ENCODE data around the gene ARRDC3.
"Not testable (repeated sequence)": the region's sequence is repeated elsewhere in the genome, so short reads cannot be mapped to it uniquely, and the experiment has no call there.

ARRDC3 gene

GRCh38 chr5:91361055-91361701 is 21.9 kb downstream of the ARRDC3 start:
- FAIRE-seq = no peak
- peak; percentile 20 for DNase-seq (ENCODE audit: low spot score)

- FAIRE-seq (no peak), DNase-seq (ENCODE audit: low spot score) (no peak)
Observed at GRCh38 chr5:91359962-91360609, 23.0 kb downstream of the ARRDC3 start.

- FAIRE-seq = no peak
- no peak for DNase-seq (ENCODE audit: low spot score)
Observed at GRCh38 chr5:91357806-91358205, 25.3 kb downstream of the ARRDC3 start.

- DNase-seq (ENCODE audit: low spot score) = no peak
- no peak for FAIRE-seq
Observed at GRCh38 chr5:91357012-91357634, 26.0 kb downstream of the ARRDC3 start.

GRCh38 chr5:91354867-91355266 is 28.2 kb downstream of the ARRDC3 start:
- DNase-seq (ENCODE audit: low spot score); FAIRE-seq: not testable (repeated sequence)

- FAIRE-seq (no peak), DNase-seq (ENCODE audit: low spot score) (no peak)
Observed at GRCh38 chr5:91352831-91353695, 30.1 kb downstream of the ARRDC3 start.

GRCh38 chr5:91345461-91345860 is 37.7 kb downstream of the ARRDC3 start:
- FAIRE-seq (no peak), DNase-seq (ENCODE audit: low spot score) (no peak)

GRCh38 chr5:91344661-91345200 is 38.4 kb downstream of the ARRDC3 start:
- FAIRE-seq = not testable (repeated sequence)

GRCh38 chr5:91343916-91344315 is 39.2 kb downstream of the ARRDC3 start:
- FAIRE-seq (no peak), DNase-seq (ENCODE audit: low spot score) (no peak)

More at GRCh38 chr5:91344661-91345200, 38.4 kb downstream of the ARRDC3 start:
- not testable (repeated sequence) for DNase-seq (ENCODE audit: low spot score)

- DNase-seq (ENCODE audit: low spot score) = not testable (repeated sequence)
Observed at GRCh38 chr5:91342931-91343330, 40.2 kb downstream of the ARRDC3 start.

GRCh38 chr5:91341154-91341553 is 42.0 kb downstream of the ARRDC3 start:
- FAIRE-seq (no peak), DNase-seq (ENCODE audit: low spot score) (no peak)

More at GRCh38 chr5:91342931-91343330, 40.2 kb downstream of the ARRDC3 start:
- not testable (repeated sequence) for FAIRE-seq

- DNase-seq (ENCODE audit: low spot score) (no peak), FAIRE-seq (no peak)
Observed at GRCh38 chr5:91340532-91340931, 42.6 kb downstream of the ARRDC3 start.

- DNase-seq (ENCODE audit: low spot score) = no peak
- FAIRE-seq = no peak
Observed at GRCh38 chr5:91339063-91339705, 43.9 kb downstream of the ARRDC3 start.

- FAIRE-seq = no peak
Observed at GRCh38 chr5:91332267-91333045, 50.7 kb downstream of the ARRDC3 start.

GRCh38 chr5:91331705-91332104 is 51.4 kb downstream of the ARRDC3 start:
- DNase-seq (ENCODE audit: low spot score) = no peak
- FAIRE-seq = no peak

More at GRCh38 chr5:91332267-91333045, 50.7 kb downstream of the ARRDC3 start:
- peak; percentile 74 for DNase-seq (ENCODE audit: low spot score)

GRCh38 chr5:91329283-91329682 is 53.8 kb downstream of the ARRDC3 start:
- no peak for FAIRE-seq
- DNase-seq (ENCODE audit: low spot score) = no peak

GRCh38 chr5:91328743-91329142 is 54.4 kb downstream of the ARRDC3 start:
- DNase-seq (ENCODE audit: low spot score) (no peak), FAIRE-seq (no peak)

GRCh38 chr5:91322981-91323380 is 60.1 kb downstream of the ARRDC3 start:
- FAIRE-seq; DNase-seq (ENCODE audit: low spot score): not testable (repeated sequence)

GRCh38 chr5:91319667-91320066 is 63.5 kb downstream of the ARRDC3 start:
- no peak for DNase-seq (ENCODE audit: low spot score)
- no peak for FAIRE-seq

- FAIRE-seq (no peak), DNase-seq (ENCODE audit: low spot score) (no peak)
Observed at GRCh38 chr5:91318724-91319123, 64.4 kb downstream of the ARRDC3 start.

Measured in urothelium cell line (cell line).